GM19023 (cell line): ENCODE results near the gene CD72.
"Not testable (repeated sequence)": the region's sequence is repeated elsewhere in the genome, so short reads cannot be mapped to it uniquely, and the experiment has no call there.

ENCODE experiments used
- ATAC-seq: cut with Tn5 transposase; IDR thresholded peaks from one replicate; pipeline ENCODE4 v1.9.1; 2021; ENCODE audit warnings: mild to moderate bottlenecking, moderate library complexity; ENCODE audit not compliant: unreplicated experiment

Gene CD72

DNA sequence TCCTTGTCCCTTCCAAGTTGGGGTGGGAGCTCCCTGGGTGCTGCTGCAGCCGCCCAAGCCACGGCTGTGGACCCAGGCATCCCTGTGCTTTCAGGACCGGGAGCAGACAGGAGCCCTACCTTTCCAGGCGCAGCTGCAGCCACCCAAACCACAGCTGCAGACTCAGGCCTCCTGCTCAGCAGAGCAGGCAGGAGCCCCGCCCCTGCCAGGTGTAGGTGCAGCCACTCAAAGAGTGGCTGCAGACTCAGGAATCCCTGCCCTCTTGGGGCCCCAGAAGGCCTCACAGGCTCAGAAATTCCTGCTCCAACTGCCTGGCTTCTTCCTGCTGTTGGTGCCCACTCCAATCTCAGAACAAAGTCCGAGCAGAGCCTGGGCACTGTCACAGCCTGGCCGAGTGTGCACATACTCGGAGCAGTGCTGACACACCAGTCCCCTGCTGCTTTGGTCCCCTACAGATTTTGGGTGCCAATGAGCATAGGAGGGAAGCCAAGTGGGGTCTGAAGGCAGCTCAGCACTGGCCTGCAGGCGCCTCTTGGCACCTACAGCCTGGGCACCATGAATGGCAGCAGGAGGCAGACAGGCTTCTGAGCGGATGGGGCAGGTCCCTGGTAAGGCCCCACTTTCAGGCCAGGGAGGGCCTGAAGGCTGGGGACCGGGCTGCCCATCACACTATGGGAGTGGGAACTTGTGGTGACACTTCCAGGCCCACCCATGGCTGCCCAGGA, 19.2 kb downstream of the CD72 start:
- ATAC-seq, result no peak

DNA sequence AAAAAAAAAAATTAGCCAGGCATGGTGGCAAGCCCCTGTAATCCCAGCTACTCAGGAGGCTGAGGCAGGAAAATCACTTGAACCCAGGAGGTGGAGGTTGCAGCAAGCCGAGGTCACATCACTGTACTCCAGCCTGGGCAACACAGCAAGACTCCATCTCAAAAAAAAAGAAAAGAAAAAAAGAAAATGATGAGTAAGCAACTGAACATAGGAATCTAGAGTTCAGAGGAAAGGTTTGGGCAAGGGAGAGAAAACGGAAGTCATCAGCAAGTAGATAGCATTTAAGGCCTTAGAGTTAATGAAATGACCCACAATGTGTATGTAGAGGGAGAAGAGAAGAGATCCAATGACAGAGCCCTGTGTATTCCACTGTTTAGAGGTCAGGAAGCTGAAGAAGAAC, 21.3 kb downstream of the CD72 start:
- not testable (repeated sequence) for ATAC-seq

DNA sequence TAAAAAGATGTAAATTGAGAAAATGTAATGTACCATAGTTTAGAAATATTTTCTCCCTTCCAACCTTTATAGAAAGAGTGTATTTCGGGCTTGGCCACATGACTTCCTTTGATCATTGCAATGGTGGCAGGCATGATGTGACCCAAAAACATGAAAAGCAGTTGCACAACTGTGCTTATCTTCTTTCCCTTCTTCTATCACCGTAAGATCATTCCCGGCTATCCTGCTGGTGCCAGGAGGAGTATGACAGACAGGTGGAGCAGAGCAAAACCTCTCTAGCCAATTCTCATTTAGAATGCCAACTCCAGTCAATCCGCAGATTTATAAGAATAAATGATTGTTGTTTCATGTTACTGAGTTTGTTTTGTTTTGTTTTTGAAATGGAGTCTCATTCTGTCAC, 23.7 kb downstream of the CD72 start:
- no peak for ATAC-seq

DNA sequence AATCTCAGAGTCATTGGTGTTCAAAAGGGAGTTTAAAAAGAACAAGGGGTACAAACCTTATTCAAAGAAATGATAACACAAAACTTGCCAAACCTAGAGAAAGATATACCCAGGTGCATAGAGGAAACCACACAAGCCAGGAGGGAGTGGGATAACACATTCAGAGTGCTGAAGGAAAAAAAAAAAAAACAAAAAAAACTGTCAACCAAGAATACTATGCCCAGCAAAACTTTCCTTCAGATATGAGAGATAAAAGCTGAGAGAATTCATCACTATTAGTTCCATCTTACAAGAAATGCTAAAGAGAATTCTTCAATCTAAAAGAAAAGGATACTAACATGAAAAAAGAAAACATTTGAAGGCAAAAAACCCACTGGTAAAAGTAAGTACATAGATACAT, 24.6 kb downstream of the CD72 start:
- no peak for ATAC-seq

DNA sequence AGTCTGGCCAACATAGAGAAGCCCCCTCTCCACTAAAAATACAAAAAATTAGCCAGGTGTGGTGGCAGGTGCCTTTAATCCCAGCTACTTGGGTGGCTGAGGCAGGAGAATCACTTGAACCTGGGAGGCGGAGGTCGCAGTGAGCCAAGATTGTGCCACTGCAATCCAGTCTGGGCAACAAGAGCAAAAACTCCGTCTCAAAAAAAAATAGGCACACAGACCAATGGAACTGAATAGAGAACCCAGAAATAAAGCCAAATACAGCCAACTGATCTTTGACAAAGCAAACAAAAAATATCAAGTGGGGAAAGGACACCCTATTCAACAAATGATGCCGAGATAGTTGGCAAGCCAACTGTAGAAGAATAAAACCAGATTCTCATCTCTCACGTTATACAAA, 29.7 kb downstream of the CD72 start:
- ATAC-seq, result not testable (repeated sequence)

DNA sequence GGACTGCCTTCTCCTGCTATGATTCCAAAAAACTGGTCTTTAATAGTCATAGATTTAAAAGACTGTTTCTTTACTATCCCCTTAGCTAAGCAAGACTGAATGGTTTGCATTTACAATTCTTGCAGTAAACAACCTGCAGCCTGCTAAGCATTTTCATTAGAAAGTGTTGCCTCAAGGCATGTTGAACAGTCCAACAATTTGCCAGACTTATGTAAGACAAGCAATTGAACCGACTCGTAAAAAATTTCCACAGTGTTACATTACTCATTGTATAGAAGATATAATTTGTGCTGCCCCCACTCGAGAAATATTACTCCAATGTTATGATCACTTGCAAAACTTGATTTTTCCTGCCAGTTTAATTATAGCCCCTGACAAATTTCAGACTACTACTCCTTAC, 33.5 kb downstream of the CD72 start:
- not testable (repeated sequence) for ATAC-seq

DNA sequence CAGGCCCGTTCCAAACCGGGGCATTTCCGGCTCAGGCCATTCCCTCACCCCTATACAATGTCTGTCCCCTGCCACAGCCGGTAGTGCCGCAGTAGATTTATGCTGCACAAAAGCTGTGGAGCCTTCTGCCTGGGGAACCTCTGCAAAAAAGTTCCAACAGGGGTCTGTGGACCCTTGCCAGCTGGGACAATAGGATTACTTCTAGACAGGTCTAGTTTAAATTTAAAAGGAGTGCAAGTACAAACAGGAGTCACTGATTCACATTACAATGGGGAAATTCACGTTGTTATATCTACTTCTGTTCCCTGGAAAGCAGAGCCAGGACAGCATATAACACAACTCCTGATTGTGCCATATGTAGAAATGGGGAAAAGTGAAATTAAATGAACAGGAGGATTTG, 34.7 kb downstream of the CD72 start:
- not testable (repeated sequence) for ATAC-seq

DNA sequence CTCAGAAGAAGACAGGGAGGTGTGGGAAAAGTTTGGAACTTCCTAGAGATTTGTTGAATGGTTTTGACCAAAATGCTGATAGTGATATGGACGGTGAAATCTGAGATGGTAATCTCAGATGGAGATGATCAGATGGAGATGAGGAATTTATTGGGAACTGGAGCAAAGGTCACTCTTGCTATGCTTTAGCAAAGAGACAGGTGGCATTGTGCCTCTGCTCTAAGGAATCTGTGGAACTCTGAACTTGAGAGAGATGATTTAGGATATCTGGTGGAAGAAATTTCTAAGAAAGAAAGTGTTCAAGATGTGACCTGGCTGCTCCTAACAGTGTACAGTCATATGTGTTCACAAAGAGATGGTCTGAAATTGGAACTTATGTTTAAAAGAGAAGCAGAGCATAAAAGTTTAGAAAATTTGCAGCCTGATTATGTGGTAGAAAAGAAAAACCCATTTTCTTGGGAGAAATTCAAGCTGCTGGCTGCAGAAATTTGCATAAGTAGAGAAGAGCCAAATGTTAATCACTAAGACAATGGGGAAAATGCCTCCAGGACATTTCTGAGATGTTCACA, 38.5 kb downstream of the CD72 start:
- ATAC-seq, result not testable (repeated sequence)

DNA sequence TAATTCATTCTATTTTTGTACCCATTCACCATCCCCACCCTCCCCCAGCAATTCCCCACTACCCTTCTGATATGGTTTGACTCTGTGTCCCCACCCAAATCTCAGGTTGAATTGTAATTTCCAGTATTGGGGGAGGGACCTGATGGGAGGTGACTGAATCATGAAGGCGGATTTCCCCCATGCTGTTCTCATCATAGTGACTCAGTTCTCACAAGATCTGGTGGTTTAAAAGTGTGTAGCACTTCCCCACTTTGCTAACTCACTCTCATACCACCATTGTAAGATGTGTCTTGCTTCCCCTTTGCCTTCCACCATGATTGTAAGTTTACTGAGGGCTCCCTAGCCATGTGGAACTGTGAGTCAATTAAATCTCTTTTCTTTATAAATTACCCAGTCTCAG, 39.1 kb downstream of the CD72 start:
- ATAC-seq, result no peak

DNA sequence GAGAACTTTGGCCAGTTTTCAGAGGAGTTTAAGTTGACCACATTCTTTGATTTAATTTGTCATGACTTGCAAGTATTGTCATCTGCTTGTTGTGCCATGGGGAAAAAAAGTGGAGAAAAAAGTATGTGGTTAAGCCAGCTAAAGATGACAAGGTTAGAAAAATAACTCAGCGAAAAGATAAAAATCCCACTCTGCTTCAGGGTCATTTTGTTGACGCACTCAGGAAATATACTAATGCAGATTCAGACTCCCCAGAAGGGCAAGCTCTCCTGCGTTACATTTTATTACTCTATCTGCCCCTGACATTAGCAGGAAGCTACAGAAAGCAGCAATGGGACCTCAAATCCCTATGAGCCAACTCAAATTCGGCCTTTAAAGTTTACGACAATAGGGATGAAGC, 40.7 kb downstream of the CD72 start:
- no peak for ATAC-seq

DNA sequence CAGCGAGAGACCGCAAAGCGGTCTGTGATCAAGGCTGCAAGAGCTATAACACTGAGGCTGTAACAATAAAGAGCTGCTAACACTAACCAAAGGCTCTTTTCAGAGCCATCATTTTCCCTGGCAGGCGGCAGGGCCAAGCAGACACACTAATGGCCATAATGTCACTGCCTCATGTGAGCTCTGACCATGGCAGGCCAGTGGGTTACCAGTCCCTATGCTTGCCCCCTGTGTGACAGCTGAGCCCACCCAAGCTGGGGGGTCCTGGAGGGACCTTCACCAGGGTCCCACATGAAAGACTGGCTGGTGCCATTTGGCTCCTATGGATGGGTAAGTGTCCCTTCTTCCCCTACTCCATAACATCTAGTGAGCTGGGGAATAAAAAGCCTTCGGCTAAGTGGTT, 42.7 kb downstream of the CD72 start:
- no peak for ATAC-seq

DNA sequence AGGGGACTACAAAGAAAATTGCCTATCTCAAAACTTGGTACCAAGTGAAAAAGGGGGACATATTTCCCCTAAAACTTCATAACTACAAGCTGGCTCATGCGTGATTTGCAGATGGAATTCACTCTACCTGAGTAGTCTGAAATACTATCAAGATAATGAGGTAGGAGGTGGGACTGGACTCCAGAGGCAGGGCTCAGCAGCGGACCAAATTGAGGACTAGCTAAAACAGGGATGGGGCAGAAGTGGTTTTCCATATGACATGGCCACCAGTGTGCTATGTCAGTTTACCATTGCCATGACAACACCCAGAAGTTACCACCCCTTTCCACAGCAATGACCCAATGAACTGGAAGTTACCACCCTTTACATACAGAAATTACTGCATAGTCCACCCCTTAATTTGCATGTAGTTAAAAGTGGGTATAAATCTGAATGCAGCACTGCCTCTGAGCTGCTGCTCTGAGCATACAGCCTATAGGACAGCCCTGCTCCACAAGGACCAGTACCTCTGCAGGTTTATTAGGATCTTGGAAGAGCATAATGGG, 43.6 kb downstream of the CD72 start:
- no peak for ATAC-seq

DNA sequence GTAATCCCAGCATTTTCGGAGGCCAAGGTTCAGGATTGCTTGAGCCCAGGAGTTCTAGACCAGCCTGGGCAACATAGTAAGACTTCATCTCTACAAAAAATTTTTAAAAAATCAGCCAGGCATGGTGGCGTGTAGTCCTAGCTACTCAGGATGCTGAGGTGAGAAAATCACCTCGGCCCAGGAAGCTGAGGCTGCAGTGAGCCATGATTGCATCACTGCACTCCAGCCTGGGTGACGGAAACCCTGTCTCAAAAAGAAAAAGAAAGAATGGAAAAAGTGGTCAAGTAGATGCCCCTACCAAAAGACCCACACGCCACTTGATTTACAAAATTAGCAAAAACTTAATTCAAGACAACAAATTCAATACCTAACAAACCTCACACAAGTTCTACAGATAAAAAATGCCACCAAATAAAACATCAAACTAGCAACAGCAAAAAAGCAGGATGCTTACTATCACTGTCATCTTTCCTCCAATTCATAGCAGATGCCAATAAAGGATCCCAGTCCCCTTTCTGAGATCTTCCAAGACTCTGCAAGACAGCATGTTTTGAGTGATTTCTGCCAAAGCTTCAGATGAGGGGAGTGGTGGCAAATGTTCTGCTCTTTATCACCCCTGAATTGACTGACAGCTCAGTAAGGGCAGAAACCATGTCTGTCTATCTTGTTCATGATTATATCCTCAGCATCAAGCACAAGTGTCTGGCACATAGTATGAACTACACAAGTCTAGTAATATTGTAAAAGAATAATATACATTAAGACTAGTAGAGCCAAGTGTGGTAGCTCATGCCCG, 47.3 kb downstream of the CD72 start:
- no peak for ATAC-seq

DNA sequence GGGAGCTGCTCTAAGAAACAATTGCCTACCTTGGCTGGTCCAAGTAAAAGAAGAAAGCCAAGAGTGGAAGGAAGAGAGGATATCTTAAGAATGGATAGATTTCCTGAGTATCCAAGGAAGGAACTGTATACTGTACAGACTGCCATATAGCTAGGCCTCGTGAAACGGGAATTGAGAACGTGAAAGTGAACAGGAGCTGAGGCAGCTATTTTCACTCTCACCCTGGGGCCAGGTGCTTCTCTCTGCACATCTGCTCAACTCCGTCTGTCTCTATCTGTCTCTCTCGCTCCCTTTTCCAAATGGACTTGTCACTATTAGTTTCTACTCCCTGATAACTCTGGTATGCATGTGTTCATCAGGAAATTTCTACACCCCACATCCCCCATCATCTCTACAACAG, 49.0 kb downstream of the CD72 start:
- ATAC-seq, result no peak

DNA sequence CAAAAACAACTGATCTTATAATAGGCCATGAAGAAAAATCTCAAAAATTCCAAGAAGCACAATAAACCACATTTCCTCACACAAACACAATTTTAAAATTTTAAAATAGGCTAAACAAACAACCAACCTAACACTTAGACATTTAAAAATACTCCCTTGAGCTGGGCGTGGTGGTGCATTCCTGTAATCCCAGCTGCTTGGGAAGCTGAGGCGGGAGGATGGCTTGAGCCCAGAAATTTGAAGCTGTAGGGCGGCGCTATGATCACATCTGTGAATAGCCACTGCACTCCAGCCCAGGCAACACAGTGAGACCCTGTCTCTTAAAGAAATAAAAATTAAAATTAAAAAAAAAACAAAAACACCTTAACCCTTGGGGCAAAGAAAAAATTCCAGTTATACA, 50.0 kb downstream of the CD72 start:
- ATAC-seq, result no peak

DNA sequence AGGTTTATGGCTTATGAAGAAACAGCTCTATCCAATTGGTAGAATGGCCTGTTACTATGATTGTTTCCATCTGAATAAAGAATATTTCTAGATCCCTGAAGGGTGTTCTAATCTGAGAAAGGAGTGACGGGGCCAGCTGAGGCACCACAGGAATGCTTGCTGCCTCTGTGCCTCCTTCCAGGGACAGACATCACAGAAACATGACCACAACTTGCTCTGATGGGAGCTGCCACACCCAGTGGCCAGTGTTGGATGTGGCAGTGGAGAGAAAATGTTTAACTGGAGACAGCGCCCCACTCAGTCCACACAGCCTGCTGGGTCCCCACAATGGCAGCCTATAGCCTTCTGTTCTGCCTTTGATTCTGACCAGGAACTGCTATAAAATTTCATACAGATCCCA, 51.8 kb downstream of the CD72 start:
- ATAC-seq, result no peak

DNA sequence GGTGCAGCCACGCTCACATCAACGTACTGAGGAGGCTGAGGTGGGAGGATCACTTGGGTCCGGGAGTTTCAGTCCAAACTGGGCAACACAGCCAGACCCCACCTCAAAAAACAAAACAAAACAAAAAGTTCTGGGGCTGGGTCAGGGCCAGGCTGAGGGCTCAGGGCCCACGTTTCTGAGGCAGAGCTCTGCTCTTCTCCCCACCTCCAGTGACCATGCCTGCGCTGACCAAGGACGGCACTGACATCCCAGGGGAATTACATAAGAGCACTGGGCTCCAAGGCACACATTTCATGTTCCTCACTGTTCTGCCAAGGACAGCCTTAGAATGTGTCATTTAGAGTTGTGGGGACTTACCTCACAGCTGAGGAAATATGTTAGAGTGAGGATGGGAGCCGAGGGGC, 53.6 kb downstream of the CD72 start:
- no peak for ATAC-seq

DNA sequence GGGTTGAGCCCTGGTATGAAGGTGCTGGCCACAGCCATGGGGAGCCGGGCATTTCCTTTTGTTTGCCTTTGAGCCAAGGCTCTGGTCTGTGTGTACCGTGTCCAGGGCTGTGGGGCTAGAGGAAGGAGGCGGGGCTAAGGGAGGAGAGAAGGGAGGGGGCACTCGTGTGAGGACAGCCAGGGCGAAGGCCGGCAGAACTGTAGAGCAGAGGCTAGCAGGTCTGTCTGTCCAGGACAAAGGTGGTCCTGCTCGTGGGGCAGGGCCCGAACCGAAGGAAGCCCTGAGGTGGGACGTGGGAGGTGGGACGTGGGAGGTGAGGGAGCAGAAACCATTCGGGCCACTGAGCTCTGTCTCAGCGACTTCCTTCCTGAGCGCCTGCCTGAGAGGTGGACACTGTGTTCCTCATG, 54.4 kb downstream of the CD72 start:
- no peak for ATAC-seq

DNA sequence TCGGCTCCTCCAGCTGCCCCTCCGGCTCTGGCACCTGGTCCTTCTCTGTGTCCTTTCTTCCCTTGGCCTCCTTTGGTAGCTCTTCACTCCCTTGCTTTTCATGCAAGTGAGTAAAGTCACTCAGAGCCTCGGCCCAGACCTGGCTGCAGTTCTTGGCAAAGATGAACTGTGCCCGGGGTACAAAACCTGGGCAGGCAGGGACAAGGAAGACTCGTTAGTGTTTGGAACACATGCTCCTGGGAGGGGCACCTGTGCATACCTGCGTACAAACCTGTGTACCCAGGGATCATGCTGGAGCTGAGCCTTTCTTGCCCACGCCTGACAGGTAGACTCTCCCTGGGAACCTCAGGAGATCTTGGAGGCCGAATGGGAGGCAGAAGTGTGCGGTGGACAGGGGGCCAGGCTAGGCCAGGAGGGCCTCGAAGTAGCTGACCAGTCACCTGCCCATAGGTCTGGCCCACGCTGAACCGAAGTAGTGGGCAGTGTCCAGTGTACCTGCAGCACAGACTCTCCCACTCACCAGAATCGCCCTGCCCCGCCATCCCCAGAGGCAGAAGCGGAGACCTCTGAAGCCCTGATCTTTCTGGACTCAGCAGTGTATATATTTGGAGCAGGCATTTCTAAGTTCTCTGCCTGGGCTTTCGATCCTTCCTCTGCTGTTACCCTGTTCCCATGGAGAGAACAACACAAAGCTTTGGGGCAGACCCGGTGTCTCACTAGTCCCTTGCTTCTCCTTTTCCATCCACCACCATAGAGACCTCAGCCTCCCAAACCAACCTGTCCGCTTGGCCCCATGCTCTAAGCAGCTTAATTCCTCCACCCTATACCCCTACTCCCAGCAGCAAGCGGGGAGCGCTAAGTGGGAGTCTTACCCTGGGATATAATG, 55.1 kb downstream of the CD72 start:
- no peak for ATAC-seq

DNA sequence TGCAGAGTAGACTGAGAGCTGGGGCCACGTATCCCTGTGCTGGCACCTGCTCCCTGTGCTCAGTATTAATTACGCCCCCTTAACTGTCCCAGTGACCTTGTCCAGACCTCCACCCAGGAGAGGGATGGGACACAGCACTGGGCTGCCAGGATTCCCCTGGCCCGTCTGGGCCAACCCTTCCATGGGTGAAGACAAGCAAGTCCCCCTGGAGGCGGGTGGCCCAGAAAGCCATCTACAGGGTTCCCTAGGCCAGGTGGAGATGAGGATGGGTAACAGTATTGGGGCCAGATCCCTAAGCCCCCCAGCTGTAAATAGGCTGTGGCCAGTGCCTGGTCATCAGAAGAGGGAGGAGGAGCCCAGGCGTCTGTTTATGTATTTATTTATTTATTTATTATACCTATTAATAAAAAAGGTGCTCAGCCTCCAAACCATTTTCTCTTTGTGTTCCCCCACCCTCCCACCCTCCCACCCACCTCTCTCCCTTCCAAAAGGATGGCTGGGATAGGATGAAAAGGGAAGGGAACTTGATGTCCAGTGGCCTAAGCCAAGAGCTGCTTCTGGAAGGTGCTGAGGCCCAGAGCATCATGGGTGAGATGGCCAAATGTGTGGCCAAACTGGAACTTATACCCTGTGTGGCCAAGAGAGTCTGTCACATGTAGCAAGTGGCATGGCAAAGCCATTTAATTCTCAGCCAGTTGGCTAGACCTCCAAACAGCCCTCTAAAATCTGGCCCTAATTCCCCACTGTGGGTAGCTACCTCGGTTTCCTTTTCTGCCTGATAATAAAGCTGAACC, 56.5 kb downstream of the CD72 start:
- no peak for ATAC-seq
